PC-3 (cell line): Measurements from ENCODE around the gene HIBADH. TPM values are rescaled to one million over a fixed set of nuclear protein-coding genes. Genes with fewer than 3 reads are reported as not detected.

Experiments used
- ATAC-seq: fragments of 200-7000 bp; cut with Tn5 transposase; 2 replicates; pipeline ENCODE4 v1.9.1; 2020; ENCODE audit warnings: mild to moderate bottlenecking, moderate library complexity
- BruUV-seq: library from RNA; stranded (reverse); fragments of 400-500 nt; replicated peaks from 2 replicates; lab custom pipeline; 2021; lab: Mats Ljungman, UMichigan
- CTCF ChIA-PET: fragments of 300-600 bp; sonication (Branson Sonifier 250); formaldehyde crosslinking; loops from one replicate; lab custom pipeline; 2022; ENCODE audit warnings: antibody characterized with exemption; lab: Charles Lee
- POLR2A ChIA-PET: fragments of 300-600 bp; sonication (Branson Sonifier 250); formaldehyde crosslinking; loops from one replicate; lab custom pipeline; 2022; ENCODE audit warnings: antibody characterized with exemption; ENCODE audit not compliant: unreplicated experiment; lab: Charles Lee
- DNase-seq: peaks from one replicate; pipeline ENCODE4 v3.0.0-alpha.2; 2015
- H2AFZ ChIP-seq: fragments of 300-600 bp; sonication (generic); 2 replicates; pipeline ENCODE4 v1.6.0; 2016; ENCODE audit warnings: antibody characterized with exemption, low read length
- H3F3A ChIP-seq: fragments of 300-600 bp; sonication (generic); one replicate; pipeline ENCODE4 v1.6.0; 2017; ENCODE audit warnings: antibody characterized with exemption, low read length, control low read depth, mild to moderate bottlenecking; ENCODE audit not compliant: unreplicated experiment
- H3K27ac ChIP-seq: fragments of 300-600 bp; sonication (generic); 2 replicates; pipeline ENCODE4 v1.5.1; 2016; ENCODE audit warnings: mild to moderate bottlenecking, low read length
- H3K27me3 ChIP-seq: fragments of 300-600 bp; sonication (generic); 2 replicates; pipeline ENCODE4 v1.6.1; 2016; ENCODE audit warnings: low read length, mixed read lengths
- H3K36me3 ChIP-seq: fragments of 300-600 bp; sonication (generic); 2 replicates; pipeline ENCODE4 v1.6.1; 2016; ENCODE audit warnings: low read depth, mixed run types, low read length, mixed read lengths
- H3K4me1 ChIP-seq: fragments of 300-600 bp; sonication (generic); 2 replicates; pipeline ENCODE4 v1.5.1; 2016; ENCODE audit warnings: low read length; ENCODE audit not compliant: insufficient read depth
- H3K4me2 ChIP-seq: fragments of 300-600 bp; sonication (generic); 2 replicates; pipeline ENCODE4 v1.6.0; 2016; ENCODE audit warnings: low read length
- H3K4me3 ChIP-seq: fragments of 300-600 bp; sonication (generic); 2 replicates; pipeline ENCODE4 v1.5.1; 2016; ENCODE audit warnings: mild to moderate bottlenecking, low read length, mixed read lengths
- H3K79me2 ChIP-seq: fragments of 300-600 bp; sonication (generic); 2 replicates; pipeline ENCODE4 v1.6.1; 2017; ENCODE audit warnings: low read length, mixed read lengths
- H3K9ac ChIP-seq: fragments of 300-600 bp; sonication (generic); 2 replicates; pipeline ENCODE4 v1.6.0; 2016; ENCODE audit warnings: mild to moderate bottlenecking, low read length
- H3K9me2 ChIP-seq: fragments of 300-600 bp; sonication (generic); replicated peaks from 2 replicates; pipeline ENCODE4 v1.6.1; 2016; ENCODE audit warnings: mixed run types, low read length, mixed read lengths
- H3K9me3 ChIP-seq: fragments of 300-600 bp; sonication (generic); 2 replicates; pipeline ENCODE4 v1.6.1; 2016; ENCODE audit warnings: low read length, mixed read lengths
- H4K20me1 ChIP-seq: fragments of 300-600 bp; sonication (generic); 2 replicates; pipeline ENCODE4 v1.6.1; 2016; ENCODE audit warnings: low read length, mixed read lengths
- EZH2 ChIP-seq: fragments of 300-600 bp; sonication (generic); IDR thresholded peaks from one replicate; pipeline ENCODE4 v1.6.1; 2017; ENCODE audit warnings: antibody characterized with exemption, mild to moderate bottlenecking, low read length; ENCODE audit not compliant: unreplicated experiment
- EZH2phosphoT487 ChIP-seq: fragments of 300-600 bp; sonication (generic); IDR thresholded peaks from 2 replicates; pipeline ENCODE4 v1.6.1; 2018; ENCODE audit warnings: mild to moderate bottlenecking, antibody characterized with exemption, low read length, borderline replicate concordance
- intact Hi-C: fragments of 100-400 bp; cut with micrococcal nuclease; formaldehyde crosslinking; loops from 2 replicates; pipeline ENCODE4 v1.9.0; 2023
- total RNA-seq: library from RNA; depleted of rRNA; stranded (reverse); fragments of >200 nt; gene quantifications from 2 replicates; pipeline ENCODE4 v1.2.3, GENCODE V29; 2014
- TF ChIP-seq, protein P1 (sequence below): fragments of 300-600 bp; sonication (generic); conservative IDR thresholded peaks from 2 replicates; pipeline ENCODE4 v1.5.1; 2017; ENCODE audit warnings: antibody characterized with exemption, low read depth, mild to moderate bottlenecking, low read length

The HIBADH gene
- total RNA-seq, 1 experiment from 2014 or later, result 45.8 TPM

DNA sequence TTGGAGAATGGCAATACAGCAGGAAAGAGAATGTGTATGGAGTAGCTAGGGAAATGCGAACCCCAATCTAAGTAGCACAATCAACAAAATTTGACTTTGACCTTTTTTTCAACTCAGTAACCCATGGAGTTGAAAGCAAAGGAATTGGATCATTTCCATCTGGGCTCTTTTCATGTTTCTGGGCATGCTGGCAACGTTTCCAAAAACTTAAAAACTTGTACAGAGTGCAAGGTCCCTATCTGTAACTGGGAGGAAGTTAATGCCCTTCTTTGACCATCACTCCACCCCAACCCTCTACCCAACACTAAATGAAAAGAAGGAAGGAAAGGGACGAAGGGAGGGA is 1.3 kb upstream of the HIBADH start:
- H2AFZ ChIP-seq, result peak overlapping the region; percentile 69; the same call in 1 of the 2 replicates
- H3K4me2 ChIP-seq, result peak overlapping the region; percentile 75
- H3K9ac ChIP-seq, result no peak overlapping the region
- no peaks in the 10 kb centered on the region for H3K9me2 ChIP-seq
- H3K36me3 ChIP-seq, result no peaks in the 10 kb centered on the region
- no peak overlapping the region for H3K27ac ChIP-seq
- no TSS peak for BruUV-seq
- H3K9me3 ChIP-seq, result no peaks in the 10 kb centered on the region
- H3K4me1 ChIP-seq, result 0 out of 2 replicates have a peak, but pooled peaks cover 7% of the 10 kb centered on the region
- no peak for ATAC-seq
- H3K27me3 ChIP-seq, result no peaks in the 10 kb centered on the region
- no peak overlapping the region for H3K4me3 ChIP-seq
- no peak for DNase-seq
- ChIA-PET CTCF (no interaction called here), POLR2A (no interaction called here)
- peaks cover 26% of the 10 kb centered on the region for H3K79me2 ChIP-seq
- no peaks in the 10 kb centered on the region for H4K20me1 ChIP-seq
- intact Hi-C loops, result loop anchor here (1.0 to 2.0 kb wide), 5 partner anchors 14 to 467 kb away; no protein-coding TSS in a partner anchor
- TF ChIP-seq EZH2 (no peak), EZH2phosphoT487 (no peak)
- TF ChIP-seq, protein P1, sequence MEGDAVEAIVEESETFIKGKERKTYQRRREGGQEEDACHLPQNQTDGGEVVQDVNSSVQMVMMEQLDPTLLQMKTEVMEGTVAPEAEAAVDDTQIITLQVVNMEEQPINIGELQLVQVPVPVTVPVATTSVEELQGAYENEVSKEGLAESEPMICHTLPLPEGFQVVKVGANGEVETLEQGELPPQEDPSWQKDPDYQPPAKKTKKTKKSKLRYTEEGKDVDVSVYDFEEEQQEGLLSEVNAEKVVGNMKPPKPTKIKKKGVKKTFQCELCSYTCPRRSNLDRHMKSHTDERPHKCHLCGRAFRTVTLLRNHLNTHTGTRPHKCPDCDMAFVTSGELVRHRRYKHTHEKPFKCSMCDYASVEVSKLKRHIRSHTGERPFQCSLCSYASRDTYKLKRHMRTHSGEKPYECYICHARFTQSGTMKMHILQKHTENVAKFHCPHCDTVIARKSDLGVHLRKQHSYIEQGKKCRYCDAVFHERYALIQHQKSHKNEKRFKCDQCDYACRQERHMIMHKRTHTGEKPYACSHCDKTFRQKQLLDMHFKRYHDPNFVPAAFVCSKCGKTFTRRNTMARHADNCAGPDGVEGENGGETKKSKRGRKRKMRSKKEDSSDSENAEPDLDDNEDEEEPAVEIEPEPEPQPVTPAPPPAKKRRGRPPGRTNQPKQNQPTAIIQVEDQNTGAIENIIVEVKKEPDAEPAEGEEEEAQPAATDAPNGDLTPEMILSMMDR, result no peak
- H3F3A ChIP-seq, result no peaks in the 10 kb centered on the region

DNA sequence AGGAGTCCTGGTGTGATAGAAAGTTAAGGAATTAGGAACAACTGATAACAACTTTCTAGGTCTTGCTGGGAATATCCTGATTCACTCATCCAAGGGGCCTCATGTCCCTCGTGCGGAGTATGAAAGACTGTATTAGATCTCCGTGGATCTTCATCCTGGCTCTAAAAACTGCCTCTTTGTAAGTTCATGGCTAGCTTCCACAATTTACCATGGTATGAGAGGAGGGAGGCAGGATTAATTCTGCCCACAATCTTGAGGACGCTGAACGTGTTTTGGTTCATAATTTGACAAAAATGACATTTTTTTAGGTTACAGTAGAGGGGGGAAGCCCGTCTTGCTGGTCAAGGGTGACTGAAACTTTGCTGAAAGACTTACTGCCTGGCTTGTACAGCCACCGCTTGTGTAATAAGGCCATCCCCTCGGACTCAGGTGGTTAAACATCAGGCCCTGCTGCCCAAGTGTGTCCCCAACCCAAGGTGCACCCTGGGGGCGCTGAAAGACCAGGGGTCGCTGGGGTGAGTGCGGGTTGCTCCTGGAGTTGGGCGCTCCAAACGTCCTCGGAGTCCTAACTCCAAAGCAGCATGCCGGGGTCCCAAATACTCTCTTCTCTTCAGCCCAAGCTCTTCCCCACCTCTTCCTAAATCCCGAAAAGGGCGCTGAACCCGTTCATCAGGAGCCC is 733 bp downstream of the HIBADH start:
- Histone ChIP-seq H3K4me1 (0 out of 2 replicates have a peak, but pooled peaks cover 7% of the 10 kb centered on the region), H3K9ac (peak overlapping the region; percentile 94), H3K79me2 (peaks cover 26% of the 10 kb centered on the region), H3K4me2 (peak overlapping the region; percentile 98), H3K9me3 (no peaks in the 10 kb centered on the region), H3K4me3 (peak overlapping the region; percentile 81), H3F3A (no peaks in the 10 kb centered on the region), H3K9me2 (no peaks in the 10 kb centered on the region), H3K27ac (peak overlapping the region; percentile 60), H2AFZ (peak overlapping the region; percentile 63), H3K36me3 (no peaks in the 10 kb centered on the region), H3K27me3 (no peaks in the 10 kb centered on the region), H4K20me1 (no peaks in the 10 kb centered on the region)
- intact Hi-C loops, result loop anchor here (1.0 to 2.0 kb wide), 4 partner anchors 56 to 465 kb away; no protein-coding TSS in a partner anchor
- no peak for DNase-seq
- POLR2A ChIA-PET, result interaction anchor here (0.6 kb wide), 1 partner anchor 469 kb away, joined by 9 read pairs; no protein-coding TSS in a partner anchor
- TSS peak; percentile 63 for BruUV-seq
- TF ChIP-seq, protein P1, result no peak
- TF ChIP-seq EZH2, result no peak
- CTCF ChIA-PET, result interaction anchor here (0.6 to 1.5 kb wide), 2 partner anchors 55 to 462 kb away, joined by 5 read pairs; partner anchors contain the start of gene HOXA13
- ATAC-seq, result peak; percentile 1

DNA sequence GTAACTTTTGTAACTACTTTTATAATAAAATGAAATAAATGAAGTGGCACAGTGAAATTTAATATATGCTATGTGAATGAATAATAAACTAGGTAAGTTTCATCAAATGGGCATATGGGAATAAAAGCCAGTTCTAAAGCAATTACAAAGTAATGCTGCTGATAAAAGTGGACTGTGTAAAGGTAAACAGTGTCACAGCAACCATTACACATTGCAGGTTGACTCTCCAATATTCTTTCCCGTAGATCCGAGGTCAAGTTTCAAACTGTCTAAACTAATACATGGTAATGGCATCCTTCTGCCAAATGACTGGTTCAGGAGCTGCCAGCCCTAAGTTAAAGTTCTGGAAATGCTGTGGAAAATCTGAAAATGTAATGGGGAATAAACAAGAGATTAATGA is 6.0 kb downstream of the HIBADH start:
- H3K9me2 ChIP-seq, result no peaks in the 10 kb centered on the region
- H3K36me3 ChIP-seq, result no peaks in the 10 kb centered on the region
- no peak for ATAC-seq
- TF ChIP-seq, protein P1, result no peak
- no peak for TF ChIP-seq EZH2phosphoT487
- TF ChIP-seq EZH2, result no peak
- H2AFZ ChIP-seq, result no peak overlapping the region
- peaks cover 18% of the 10 kb centered on the region for H3K79me2 ChIP-seq
- H3K4me1 ChIP-seq, result peaks cover 16% of the 10 kb centered on the region
- H3K9ac ChIP-seq, result no peak overlapping the region
- H3K27ac ChIP-seq, result no peak overlapping the region
- no peaks in the 10 kb centered on the region for H3K27me3 ChIP-seq
- ChIA-PET CTCF (no interaction called here), POLR2A (no interaction called here)
- H3K9me3 ChIP-seq, result no peaks in the 10 kb centered on the region
- intact Hi-C loops, result no loop called here
- no peak overlapping the region for H3K4me2 ChIP-seq
- H3K4me3 ChIP-seq, result no peak overlapping the region
- H3F3A ChIP-seq, result no peaks in the 10 kb centered on the region
- DNase-seq, result no peak
- BruUV-seq, result no TSS peak
- no peaks in the 10 kb centered on the region for H4K20me1 ChIP-seq
